ENCODE data around the gene CLSTN1.
A peak's percentile ranks its signal among the peaks of the same experiment; 100 is the strongest.

- TF ChIP-seq, protein P1, sequence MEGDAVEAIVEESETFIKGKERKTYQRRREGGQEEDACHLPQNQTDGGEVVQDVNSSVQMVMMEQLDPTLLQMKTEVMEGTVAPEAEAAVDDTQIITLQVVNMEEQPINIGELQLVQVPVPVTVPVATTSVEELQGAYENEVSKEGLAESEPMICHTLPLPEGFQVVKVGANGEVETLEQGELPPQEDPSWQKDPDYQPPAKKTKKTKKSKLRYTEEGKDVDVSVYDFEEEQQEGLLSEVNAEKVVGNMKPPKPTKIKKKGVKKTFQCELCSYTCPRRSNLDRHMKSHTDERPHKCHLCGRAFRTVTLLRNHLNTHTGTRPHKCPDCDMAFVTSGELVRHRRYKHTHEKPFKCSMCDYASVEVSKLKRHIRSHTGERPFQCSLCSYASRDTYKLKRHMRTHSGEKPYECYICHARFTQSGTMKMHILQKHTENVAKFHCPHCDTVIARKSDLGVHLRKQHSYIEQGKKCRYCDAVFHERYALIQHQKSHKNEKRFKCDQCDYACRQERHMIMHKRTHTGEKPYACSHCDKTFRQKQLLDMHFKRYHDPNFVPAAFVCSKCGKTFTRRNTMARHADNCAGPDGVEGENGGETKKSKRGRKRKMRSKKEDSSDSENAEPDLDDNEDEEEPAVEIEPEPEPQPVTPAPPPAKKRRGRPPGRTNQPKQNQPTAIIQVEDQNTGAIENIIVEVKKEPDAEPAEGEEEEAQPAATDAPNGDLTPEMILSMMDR (IDR thresholded peaks at IDR 0.05) = peak; percentile 41 to 72 (median 60)
- no peak for TF ChIP-seq POLR2A (IDR thresholded peaks at IDR 0.05)
Observed at GRCh38 chr1:9721606-9722377, 102.0 kb downstream of the CLSTN1 start.
